Measurements from ENCODE around the gene RAET1G. TPM values are rescaled to one million over a fixed set of nuclear protein-coding genes. Genes with fewer than 3 reads are reported as not detected.

The RAET1G gene
- total RNA-seq, 3 donors from 2014 or later (not counting 1 experiment from before 2014, with no cell fraction given), result 0.43 TPM; not detected in 2

DNA sequence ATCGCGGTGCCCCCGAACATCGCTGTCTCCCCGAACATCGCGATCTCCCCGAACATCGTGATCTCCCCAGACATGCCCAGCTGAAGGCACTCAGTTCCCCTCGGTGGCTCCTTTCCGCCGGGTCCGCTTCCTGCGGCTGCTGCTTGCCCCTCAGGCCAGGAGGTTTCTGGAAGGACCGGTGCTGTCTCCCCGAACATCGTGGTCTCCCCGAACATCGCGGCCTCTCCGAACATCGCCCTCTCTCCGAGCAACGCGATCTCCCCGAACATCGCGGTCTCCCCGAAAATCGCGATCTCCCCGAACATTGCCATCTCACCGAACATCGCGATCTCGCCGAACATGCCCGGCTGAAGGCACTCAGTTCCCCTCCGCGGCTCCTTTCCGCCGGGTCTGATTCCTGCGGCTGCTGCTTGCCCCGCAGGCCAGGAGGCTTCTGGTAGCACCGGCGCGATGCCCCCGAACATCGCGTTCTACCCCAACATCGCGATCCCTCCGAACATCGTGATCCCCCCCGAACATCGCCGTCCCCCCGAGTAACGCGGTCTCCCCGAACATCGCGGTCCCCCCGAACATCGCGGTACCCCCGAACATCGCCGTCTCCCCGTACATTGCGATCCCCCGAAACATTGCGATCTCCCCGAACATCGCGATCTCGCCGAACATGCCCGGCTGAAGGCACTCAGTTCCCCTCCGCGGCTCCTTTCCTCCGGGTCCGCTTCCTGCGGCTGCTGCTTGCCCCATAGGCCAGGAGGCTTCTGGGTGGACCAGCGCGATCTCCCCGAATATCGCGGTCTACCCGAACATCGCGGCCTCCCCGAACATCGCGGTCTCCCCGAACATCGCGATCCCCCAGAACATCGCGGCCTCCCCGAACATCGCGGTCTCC, 41.6 kb upstream of the RAET1G start:
- no peaks in the 10 kb centered on the region for H3K9me3 ChIP-seq (ENCODE audit: control insufficient read depth, insufficient read depth, low read length)
- H3K27ac ChIP-seq (ENCODE audit: low read length), result no peak overlapping the region
- no peaks in the 10 kb centered on the region for H3K36me3 ChIP-seq (ENCODE audit: control insufficient read depth, insufficient read depth, low read length)
- peaks cover 27% of the 10 kb centered on the region for H3K4me1 ChIP-seq (ENCODE audit: control insufficient read depth, insufficient read depth, low read length)
- Mint-ChIP-seq H3K27ac (peak overlapping the region; percentile 66 to 86), H3K4me3 (peak overlapping the region; percentile 96), H3K9me3 (no peaks in the 10 kb centered on the region), H3K36me3 (no peaks in the 10 kb centered on the region), H3K27me3 (ENCODE audit: low read depth in 2 of 2) (peaks cover 72 to 90% of the 10 kb centered on the region in 2 donors), H3K4me1 (peaks cover 24 to 32% of the 10 kb centered on the region in 2 donors)
- TF ChIP-seq, protein P1, sequence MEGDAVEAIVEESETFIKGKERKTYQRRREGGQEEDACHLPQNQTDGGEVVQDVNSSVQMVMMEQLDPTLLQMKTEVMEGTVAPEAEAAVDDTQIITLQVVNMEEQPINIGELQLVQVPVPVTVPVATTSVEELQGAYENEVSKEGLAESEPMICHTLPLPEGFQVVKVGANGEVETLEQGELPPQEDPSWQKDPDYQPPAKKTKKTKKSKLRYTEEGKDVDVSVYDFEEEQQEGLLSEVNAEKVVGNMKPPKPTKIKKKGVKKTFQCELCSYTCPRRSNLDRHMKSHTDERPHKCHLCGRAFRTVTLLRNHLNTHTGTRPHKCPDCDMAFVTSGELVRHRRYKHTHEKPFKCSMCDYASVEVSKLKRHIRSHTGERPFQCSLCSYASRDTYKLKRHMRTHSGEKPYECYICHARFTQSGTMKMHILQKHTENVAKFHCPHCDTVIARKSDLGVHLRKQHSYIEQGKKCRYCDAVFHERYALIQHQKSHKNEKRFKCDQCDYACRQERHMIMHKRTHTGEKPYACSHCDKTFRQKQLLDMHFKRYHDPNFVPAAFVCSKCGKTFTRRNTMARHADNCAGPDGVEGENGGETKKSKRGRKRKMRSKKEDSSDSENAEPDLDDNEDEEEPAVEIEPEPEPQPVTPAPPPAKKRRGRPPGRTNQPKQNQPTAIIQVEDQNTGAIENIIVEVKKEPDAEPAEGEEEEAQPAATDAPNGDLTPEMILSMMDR (IDR thresholded peaks at IDR 0.05), result no peak
- WGBS (ENCODE audit: insufficient coverage), result 2% methylated on average over 103 of the region's 103 CpGs
- DNase-seq (peak in 1 of 2 donors; percentile 56), ATAC-seq (no peak)
- H3K27me3 ChIP-seq (ENCODE audit: control insufficient read depth, insufficient read depth, low read length), result peaks cover 44% of the 10 kb centered on the region
- intact Hi-C loops (cut with micrococcal nuclease), result loop anchor here (5.0 kb wide), 1 partner anchor 38 kb away; no protein-coding TSS in a partner anchor
- H3K4me3 ChIP-seq (ENCODE audit: low read length), result peak overlapping the region; percentile 52

DNA sequence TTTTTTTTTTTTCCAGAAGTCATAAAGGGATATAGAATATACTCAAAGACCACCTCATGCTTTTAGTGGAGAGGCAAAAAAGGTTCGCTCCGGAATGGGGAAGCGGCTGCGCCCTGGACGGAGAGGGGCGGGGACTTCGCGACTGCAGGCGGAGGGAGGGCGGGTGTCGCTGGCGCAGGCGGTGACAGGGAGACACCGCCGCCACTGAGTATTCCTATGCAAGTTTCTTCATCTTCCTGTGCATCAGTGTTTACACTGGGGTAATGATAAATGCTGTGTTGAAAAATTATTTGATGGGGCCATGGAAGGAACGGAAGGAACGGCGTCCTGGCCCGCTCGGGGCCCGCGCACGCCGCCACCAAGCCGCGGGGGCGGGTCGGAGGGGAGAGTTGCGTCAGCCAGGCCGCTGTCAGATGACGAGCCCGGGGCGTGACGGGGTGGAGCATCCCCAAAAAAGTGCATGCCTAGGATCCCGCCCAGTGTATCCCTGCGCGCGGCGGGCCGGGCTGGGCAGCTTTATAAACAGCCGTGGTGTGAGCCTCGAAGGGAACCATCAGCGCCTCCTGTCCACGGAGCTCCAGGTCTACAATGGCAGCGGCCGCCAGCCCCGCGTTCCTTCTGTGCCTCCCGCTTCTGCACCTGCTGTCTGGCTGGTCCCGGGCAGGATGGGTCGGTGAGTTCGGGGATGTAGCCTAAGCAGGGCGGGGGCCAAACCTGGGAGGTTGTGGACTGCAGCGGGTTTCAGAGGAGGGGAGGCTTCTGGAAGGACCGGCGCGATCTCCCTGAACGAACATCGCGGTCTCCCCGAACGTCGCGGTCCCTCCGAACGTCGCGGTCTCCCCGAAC, 40.8 kb upstream of the RAET1G start, which contains the start of gene ULBP1:
ULBP1 (plus strand) TSS at position 482 of the 846 bp plus-strand sequence; CDS start at position 589, 107 bp downstream.
- H3K27me3 Mint-ChIP-seq (ENCODE audit: low read depth in 2 of 2), result peaks cover 72 to 90% of the 10 kb centered on the region in 2 donors
- WGBS (ENCODE audit: insufficient coverage), result under 1% methylated on average over 69 of the region's 69 CpGs
- DNase-seq (peak; percentile 59 to 83), ATAC-seq (peak; percentile 68 to 78 (median 74))
- Histone ChIP-seq H3K27me3 (ENCODE audit: control insufficient read depth, insufficient read depth, low read length) (peaks cover 44% of the 10 kb centered on the region), H3K27ac (ENCODE audit: low read length) (no peak within 1 kb of the TSS), H3K36me3 (ENCODE audit: control insufficient read depth, insufficient read depth, low read length) (no peaks in the 10 kb centered on the region), H3K4me3 (ENCODE audit: low read length) (peak within 1 kb of the TSS; percentile 52), H3K4me1 (ENCODE audit: control insufficient read depth, insufficient read depth, low read length) (peaks cover 27% of the 10 kb centered on the region), H3K9me3 (ENCODE audit: control insufficient read depth, insufficient read depth, low read length) (no peaks in the 10 kb centered on the region)
- no peaks in the 10 kb centered on the region for H3K9me3 Mint-ChIP-seq
- peak within 1 kb of the TSS; percentile 66 to 86 for H3K27ac Mint-ChIP-seq
- intact Hi-C loops (cut with micrococcal nuclease), result loop anchor here (2.0 to 5.0 kb wide), 2 partner anchors 23 to 39 kb away; no protein-coding TSS in a partner anchor
- H3K36me3 Mint-ChIP-seq, result no peaks in the 10 kb centered on the region
- H3K4me3 Mint-ChIP-seq, result peak within 1 kb of the TSS; percentile 96
- H3K4me1 Mint-ChIP-seq, result peaks cover 24 to 32% of the 10 kb centered on the region in 2 donors
- TF ChIP-seq, protein P1 (IDR thresholded peaks at IDR 0.05), result no peak

DNA sequence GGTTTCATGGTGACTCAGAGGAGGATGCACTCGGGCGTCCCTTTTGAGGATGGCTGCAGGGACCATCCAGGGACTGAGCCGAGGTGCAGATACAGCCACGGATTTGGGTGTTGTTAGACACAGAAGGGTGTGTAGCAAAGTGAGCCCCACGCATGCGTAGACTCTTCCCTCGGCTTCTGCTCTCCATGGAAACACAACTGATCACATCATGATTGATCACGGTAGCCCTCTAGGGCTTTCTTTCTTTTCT, 40.2 kb upstream of the RAET1G start:
- peak overlapping the region in 1 of 2 donors; percentile 86 for H3K27ac Mint-ChIP-seq
- H3K27me3 Mint-ChIP-seq (ENCODE audit: low read depth in 2 of 2), result peaks cover 70 to 88% of the 10 kb centered on the region in 2 donors
- Histone ChIP-seq H3K4me3 (ENCODE audit: low read length) (peak overlapping the region; percentile 52), H3K27ac (ENCODE audit: low read length) (no peak overlapping the region), H3K27me3 (ENCODE audit: control insufficient read depth, insufficient read depth, low read length) (peaks cover 44% of the 10 kb centered on the region), H3K4me1 (ENCODE audit: control insufficient read depth, insufficient read depth, low read length) (peaks cover 27% of the 10 kb centered on the region), H3K9me3 (ENCODE audit: control insufficient read depth, insufficient read depth, low read length) (no peaks in the 10 kb centered on the region), H3K36me3 (ENCODE audit: control insufficient read depth, insufficient read depth, low read length) (no peaks in the 10 kb centered on the region)
- 18% methylated on average over 7 of the region's 8 CpGs for WGBS (ENCODE audit: insufficient coverage)
- intact Hi-C loops (cut with micrococcal nuclease), result loop anchor here (2.0 to 5.0 kb wide), 2 partner anchors 22 to 39 kb away; no protein-coding TSS in a partner anchor
- no peaks in the 10 kb centered on the region for H3K36me3 Mint-ChIP-seq
- no peaks in the 10 kb centered on the region for H3K9me3 Mint-ChIP-seq
- ATAC-seq (peak in 1 of 3 donors; percentile 21), DNase-seq (peak in 1 of 2 donors; percentile 63)
- H3K4me1 Mint-ChIP-seq, result peaks cover 24 to 32% of the 10 kb centered on the region in 2 donors
- TF ChIP-seq, protein P1 (IDR thresholded peaks at IDR 0.05), result no peak
- peak overlapping the region; percentile 96 for H3K4me3 Mint-ChIP-seq

Data from natural killer cell (primary cell).